Loucy (cell line): ENCODE results near the gene F5.

ENCODE experiments used
- H2AFZ ChIP-seq: fragments of 200-600 bp; sonication (generic); 2 replicates; pipeline ENCODE4 v1.6.0; 2016; ENCODE audit warnings: antibody characterized with exemption, mild to moderate bottlenecking, low read length, moderate library complexity
- H3F3A ChIP-seq: fragments of 200-600 bp; 2 replicates; pipeline ENCODE4 v1.6.0; 2016; ENCODE audit warnings: antibody characterized with exemption, low read depth, mild to moderate bottlenecking
- H3K27me3 ChIP-seq: fragments of 200-600 bp; sonication (generic); 2 replicates; pipeline ENCODE4 v1.6.1; 2014; ENCODE audit warnings: low read length, mild to moderate bottlenecking; ENCODE audit not compliant: insufficient read depth, poor library complexity, severe bottlenecking
- H3K36me3 ChIP-seq: fragments of 200-600 bp; sonication (generic); 2 replicates; pipeline ENCODE4 v1.6.1; 2016; ENCODE audit warnings: low read length; ENCODE audit not compliant: insufficient read depth
- H3K4me1 ChIP-seq: fragments of 200-600 bp; sonication (generic); 2 replicates; pipeline ENCODE4 v1.5.1; 2014; ENCODE audit warnings: low read length, mild to moderate bottlenecking; ENCODE audit not compliant: insufficient read depth, poor library complexity, severe bottlenecking
- H3K4me2 ChIP-seq: fragments of 200-600 bp; sonication (generic); 2 replicates; pipeline ENCODE4 v1.6.0; 2014; ENCODE audit warnings: antibody characterized with exemption, low read length, low read depth, mild to moderate bottlenecking; ENCODE audit not compliant: poor library complexity, severe bottlenecking
- H3K4me3 ChIP-seq: fragments of 200-600 bp; sonication (generic); 2 replicates; pipeline ENCODE4 v1.5.1; 2014; ENCODE audit warnings: low read length, mild to moderate bottlenecking, mixed read lengths; ENCODE audit not compliant: poor library complexity, severe bottlenecking
- H3K79me2 ChIP-seq: fragments of 200-600 bp; sonication (generic); 2 replicates; pipeline ENCODE4 v1.6.1; 2014; ENCODE audit warnings: low read length; ENCODE audit not compliant: insufficient read depth
- H3K9ac ChIP-seq: fragments of 200-600 bp; sonication (generic); 2 replicates; pipeline ENCODE4 v1.6.0; 2014; ENCODE audit warnings: mild to moderate bottlenecking, low read depth, low read length, moderate library complexity; ENCODE audit not compliant: poor library complexity, severe bottlenecking
- H3K9me2 ChIP-seq: fragments of 200-600 bp; sonication (generic); replicated peaks from 2 replicates; pipeline ENCODE4 v1.6.1; 2016; ENCODE audit warnings: low read depth, low read length, mixed read lengths
- H3K9me3 ChIP-seq: fragments of 200-600 bp; sonication (generic); 2 replicates; pipeline ENCODE4 v1.6.1; 2014; ENCODE audit warnings: mild to moderate bottlenecking, antibody characterized with exemption, low read length, low read depth; ENCODE audit not compliant: insufficient read depth
- H4K20me1 ChIP-seq: fragments of 200-600 bp; sonication (generic); 2 replicates; pipeline ENCODE4 v1.6.0; 2014; ENCODE audit warnings: antibody characterized with exemption, low read length, mild to moderate bottlenecking; ENCODE audit not compliant: insufficient read depth, poor library complexity, severe bottlenecking
- EZH2phosphoT487 ChIP-seq: fragments of 200-600 bp; IDR thresholded peaks from 2 replicates; pipeline ENCODE4 v1.6.1; 2018; ENCODE audit warnings: antibody characterized with exemption, mild to moderate bottlenecking, moderate library complexity, borderline replicate concordance
- TF ChIP-seq, protein P1 (sequence below): fragments of 200-600 bp; sonication (generic); conservative IDR thresholded peaks from 2 replicates; pipeline ENCODE4 v1.5.1; 2014; ENCODE audit warnings: mild to moderate bottlenecking, antibody characterized with exemption, low read length

The F5 gene

GRCh38 chr1:169546087-169546995 lies 39.9 kb downstream of the F5 start:
- no peaks in the 10 kb centered on the region for H4K20me1 ChIP-seq
- H3K4me3 ChIP-seq: no peak overlapping the region
- no peaks in the 10 kb centered on the region for H3K36me3 ChIP-seq
- no peaks in the 10 kb centered on the region for H3K27me3 ChIP-seq
- H3K9me3 ChIP-seq: no peaks in the 10 kb centered on the region
- no peaks in the 10 kb centered on the region for H3K79me2 ChIP-seq
- no peak overlapping the region for H3K4me2 ChIP-seq
- no peaks in the 10 kb centered on the region for H3K9me2 ChIP-seq
- no peak overlapping the region for H2AFZ ChIP-seq
- TF ChIP-seq, protein P1, sequence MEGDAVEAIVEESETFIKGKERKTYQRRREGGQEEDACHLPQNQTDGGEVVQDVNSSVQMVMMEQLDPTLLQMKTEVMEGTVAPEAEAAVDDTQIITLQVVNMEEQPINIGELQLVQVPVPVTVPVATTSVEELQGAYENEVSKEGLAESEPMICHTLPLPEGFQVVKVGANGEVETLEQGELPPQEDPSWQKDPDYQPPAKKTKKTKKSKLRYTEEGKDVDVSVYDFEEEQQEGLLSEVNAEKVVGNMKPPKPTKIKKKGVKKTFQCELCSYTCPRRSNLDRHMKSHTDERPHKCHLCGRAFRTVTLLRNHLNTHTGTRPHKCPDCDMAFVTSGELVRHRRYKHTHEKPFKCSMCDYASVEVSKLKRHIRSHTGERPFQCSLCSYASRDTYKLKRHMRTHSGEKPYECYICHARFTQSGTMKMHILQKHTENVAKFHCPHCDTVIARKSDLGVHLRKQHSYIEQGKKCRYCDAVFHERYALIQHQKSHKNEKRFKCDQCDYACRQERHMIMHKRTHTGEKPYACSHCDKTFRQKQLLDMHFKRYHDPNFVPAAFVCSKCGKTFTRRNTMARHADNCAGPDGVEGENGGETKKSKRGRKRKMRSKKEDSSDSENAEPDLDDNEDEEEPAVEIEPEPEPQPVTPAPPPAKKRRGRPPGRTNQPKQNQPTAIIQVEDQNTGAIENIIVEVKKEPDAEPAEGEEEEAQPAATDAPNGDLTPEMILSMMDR: peak; percentile 92
- TF ChIP-seq EZH2phosphoT487: no peak
- no peak overlapping the region for H3K9ac ChIP-seq
- no peaks in the 10 kb centered on the region for H3K4me1 ChIP-seq
- no peaks in the 10 kb centered on the region for H3F3A ChIP-seq

GRCh38 chr1:169545472-169545871 lies 40.8 kb downstream of the F5 start:
- H3K9me2 ChIP-seq: no peaks in the 10 kb centered on the region
- no peaks in the 10 kb centered on the region for H3K27me3 ChIP-seq
- H3K36me3 ChIP-seq: no peaks in the 10 kb centered on the region
- H3K4me2 ChIP-seq: no peak overlapping the region
- H2AFZ ChIP-seq: no peak overlapping the region
- H3K4me3 ChIP-seq: no peak overlapping the region
- TF ChIP-seq EZH2phosphoT487: no peak
- TF ChIP-seq, protein P1: no peak
- H4K20me1 ChIP-seq: no peaks in the 10 kb centered on the region
- no peak overlapping the region for H3K9ac ChIP-seq
- H3K9me3 ChIP-seq: no peaks in the 10 kb centered on the region
- no peaks in the 10 kb centered on the region for H3K79me2 ChIP-seq
- H3F3A ChIP-seq: no peaks in the 10 kb centered on the region
- no peaks in the 10 kb centered on the region for H3K4me1 ChIP-seq

GRCh38 chr1:169538998-169539871 lies 47.0 kb downstream of the F5 start:
- no peak overlapping the region for H3K4me2 ChIP-seq
- H3K36me3 ChIP-seq: no peaks in the 10 kb centered on the region
- H3K9ac ChIP-seq: no peak overlapping the region
- H3K4me3 ChIP-seq: no peak overlapping the region
- no peaks in the 10 kb centered on the region for H3K27me3 ChIP-seq
- H3K9me2 ChIP-seq: no peaks in the 10 kb centered on the region
- no peaks in the 10 kb centered on the region for H3F3A ChIP-seq
- no peaks in the 10 kb centered on the region for H4K20me1 ChIP-seq
- H2AFZ ChIP-seq: no peak overlapping the region
- H3K9me3 ChIP-seq: no peaks in the 10 kb centered on the region
- no peak for TF ChIP-seq EZH2phosphoT487
- TF ChIP-seq, protein P1: no peak
- no peaks in the 10 kb centered on the region for H3K79me2 ChIP-seq
- no peaks in the 10 kb centered on the region for H3K4me1 ChIP-seq
